Body of pancreas (tissue), 4 donors: Measurements from ENCODE around the gene RXRA. TPM values are rescaled to one million over a fixed set of nuclear protein-coding genes. Genes with fewer than 3 reads are reported as not detected.

Experiments used
- ATAC-seq: fragments of 150-250 bp; one replicate; pipeline ENCODE4 v1.9.1; 2016
- DNase-seq, 4 donors: peaks; one replicate each; pipeline ENCODE4 v3.0.0-alpha.2; 2019
- H3K27ac ChIP-seq, 4 donors: fragments of 200-600 bp; sonication (generic); 1 replicate in 3 of 4; 2 replicates in 1 of 4; pipeline versions ENCODE4 v1.5.1 to v1.6.1; 2016 to 2019; ENCODE audit warnings: mild to moderate bottlenecking in 1 of 4, mixed read lengths in 1 of 4, moderate library complexity in 1 of 4
- H3K27me3 ChIP-seq, 2 donors: fragments of 200-600 bp; sonication (generic); one replicate each; pipeline ENCODE4 v1.6.0; 2016; ENCODE audit warnings: mild to moderate bottlenecking in 1 of 2
- H3K36me3 ChIP-seq, 2 donors: fragments of 200-600 bp; sonication (generic); replicated peaks in 1 of 2; 2 replicates each; pipeline ENCODE4 v1.5.1; 2016; ENCODE audit warnings: low read depth in 2 of 2; ENCODE audit not compliant: insufficient read depth in 1 of 2
- H3K4me1 ChIP-seq: fragments of 200-600 bp; sonication (generic); one replicate; pipeline ENCODE4 v1.6.0; 2016
- H3K4me3 ChIP-seq, 2 donors: fragments of 200-600 bp; sonication (generic); 1 replicate in 1 of 2; 2 replicates in 1 of 2; pipeline ENCODE4 v1.5.1; 2016 to 2019
- H3K9me3 ChIP-seq, 3 donors: fragments of 200-600 bp; sonication (generic); 1 replicate in 2 of 3; 2 replicates in 1 of 3; pipeline ENCODE4 v1.5.1; 2016
- POLR2A ChIP-seq, 3 donors: fragments of 450-650 bp; IDR thresholded peaks; one replicate each; pipeline ENCODE4 v1.6.1; 2016; ENCODE audit warnings: antibody characterized with exemption in 3 of 3, mild to moderate bottlenecking in 2 of 3
- WGBS, 2 donors: methylation state at CpG; one replicate each; pipeline ENCODE4 v1.1.5; 2017; 5-methylcytosine and 5-hydroxymethylcytosine counted together
- intact Hi-C: fragments of 100-400 bp; cut with DNase I; formaldehyde crosslinking; loops from one replicate; pipeline ENCODE4 v1.15.1; 2023
- total RNA-seq, 2 donors: library from RNA; depleted of rRNA; stranded (reverse); fragments of >200 nt; gene quantifications; one replicate each; pipeline ENCODE4 v1.1.0, GENCODE V29; 2016
- TF ChIP-seq, protein P1 (sequence below), 7 experiments: fragments of 450-650 bp in 4 of 7; fragments of 200-600 bp in 3 of 7; sonication (generic) in 3 of 7; IDR thresholded peaks; one replicate each; pipeline ENCODE4 v1.5.1; 2016 to 2019; ENCODE audit warnings: antibody characterized with exemption in 7 of 7

RXRA gene
- total RNA-seq, 2 donors from 2014 or later = 31.4 to 41.9 TPM

- DNase-seq (no peak), ATAC-seq (no peak)
These were observed 78.4 kb downstream of the RXRA start for GRCh38 chr9:134404376-134405358.

GRCh38 chr9:134405527-134405926 is 79.3 kb downstream of the RXRA start:
- H3K27ac ChIP-seq = peak overlapping the region in 2 of 4 donors; percentile 70 to 82
- TF ChIP-seq, protein P1, sequence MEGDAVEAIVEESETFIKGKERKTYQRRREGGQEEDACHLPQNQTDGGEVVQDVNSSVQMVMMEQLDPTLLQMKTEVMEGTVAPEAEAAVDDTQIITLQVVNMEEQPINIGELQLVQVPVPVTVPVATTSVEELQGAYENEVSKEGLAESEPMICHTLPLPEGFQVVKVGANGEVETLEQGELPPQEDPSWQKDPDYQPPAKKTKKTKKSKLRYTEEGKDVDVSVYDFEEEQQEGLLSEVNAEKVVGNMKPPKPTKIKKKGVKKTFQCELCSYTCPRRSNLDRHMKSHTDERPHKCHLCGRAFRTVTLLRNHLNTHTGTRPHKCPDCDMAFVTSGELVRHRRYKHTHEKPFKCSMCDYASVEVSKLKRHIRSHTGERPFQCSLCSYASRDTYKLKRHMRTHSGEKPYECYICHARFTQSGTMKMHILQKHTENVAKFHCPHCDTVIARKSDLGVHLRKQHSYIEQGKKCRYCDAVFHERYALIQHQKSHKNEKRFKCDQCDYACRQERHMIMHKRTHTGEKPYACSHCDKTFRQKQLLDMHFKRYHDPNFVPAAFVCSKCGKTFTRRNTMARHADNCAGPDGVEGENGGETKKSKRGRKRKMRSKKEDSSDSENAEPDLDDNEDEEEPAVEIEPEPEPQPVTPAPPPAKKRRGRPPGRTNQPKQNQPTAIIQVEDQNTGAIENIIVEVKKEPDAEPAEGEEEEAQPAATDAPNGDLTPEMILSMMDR (IDR thresholded peaks at IDR 0.05) = no peak
- no peak for TF ChIP-seq POLR2A (IDR thresholded peaks at IDR 0.05)
- no peak for ATAC-seq

More at GRCh38 chr9:134404376-134405358, 78.4 kb downstream of the RXRA start:
- TF ChIP-seq, protein P1 (IDR thresholded peaks at IDR 0.05) = no peak
- no peak for TF ChIP-seq POLR2A (IDR thresholded peaks at IDR 0.05)
- no peaks in the 10 kb centered on the region for H3K36me3 ChIP-seq
- peak overlapping the region in 2 of 4 donors; percentile 48 to 82 for H3K27ac ChIP-seq
- no peak overlapping the region for H3K4me3 ChIP-seq
- no peaks in the 10 kb centered on the region for H3K9me3 ChIP-seq
- peaks cover 58% of the 10 kb centered on the region for H3K4me1 ChIP-seq
- no peaks in the 10 kb centered on the region for H3K27me3 ChIP-seq
- 77 to 85% methylated on average over 11 to 34 of the region's 34 CpGs for WGBS, 2 donors
- intact Hi-C loops = no loop called here

GRCh38 chr9:134406366-134407120 is 80.3 kb downstream of the RXRA start:
- H3K9me3 ChIP-seq = no peaks in the 10 kb centered on the region
- intact Hi-C loops = no loop called here
- TF ChIP-seq POLR2A (IDR thresholded peaks at IDR 0.05) = no peak
- TF ChIP-seq, protein P1 (IDR thresholded peaks at IDR 0.05) = no peak
- H3K4me1 ChIP-seq = peaks cover 59% of the 10 kb centered on the region
- no peak overlapping the region for H3K4me3 ChIP-seq
- no peaks in the 10 kb centered on the region for H3K27me3 ChIP-seq
- WGBS, 2 donors = 56 to 59% methylated on average over 18 to 21 of the region's 23 CpGs
- no peaks in the 10 kb centered on the region for H3K36me3 ChIP-seq
- DNase-seq (no peak), ATAC-seq (no peak)
- H3K27ac ChIP-seq = peak overlapping the region in 3 of 4 donors; percentile 70 to 82 (median 74)

More at GRCh38 chr9:134405527-134405926, 79.3 kb downstream of the RXRA start:
- Histone ChIP-seq H3K27me3 (no peaks in the 10 kb centered on the region), H3K4me1 (peaks cover 58% of the 10 kb centered on the region), H3K9me3 (no peaks in the 10 kb centered on the region), H3K4me3 (no peak overlapping the region), H3K36me3 (no peaks in the 10 kb centered on the region)
- DNase-seq = no peak
- 70 to 88% methylated on average over 6 to 9 of the region's 9 CpGs for WGBS, 2 donors
- intact Hi-C loops = no loop called here

DNA sequence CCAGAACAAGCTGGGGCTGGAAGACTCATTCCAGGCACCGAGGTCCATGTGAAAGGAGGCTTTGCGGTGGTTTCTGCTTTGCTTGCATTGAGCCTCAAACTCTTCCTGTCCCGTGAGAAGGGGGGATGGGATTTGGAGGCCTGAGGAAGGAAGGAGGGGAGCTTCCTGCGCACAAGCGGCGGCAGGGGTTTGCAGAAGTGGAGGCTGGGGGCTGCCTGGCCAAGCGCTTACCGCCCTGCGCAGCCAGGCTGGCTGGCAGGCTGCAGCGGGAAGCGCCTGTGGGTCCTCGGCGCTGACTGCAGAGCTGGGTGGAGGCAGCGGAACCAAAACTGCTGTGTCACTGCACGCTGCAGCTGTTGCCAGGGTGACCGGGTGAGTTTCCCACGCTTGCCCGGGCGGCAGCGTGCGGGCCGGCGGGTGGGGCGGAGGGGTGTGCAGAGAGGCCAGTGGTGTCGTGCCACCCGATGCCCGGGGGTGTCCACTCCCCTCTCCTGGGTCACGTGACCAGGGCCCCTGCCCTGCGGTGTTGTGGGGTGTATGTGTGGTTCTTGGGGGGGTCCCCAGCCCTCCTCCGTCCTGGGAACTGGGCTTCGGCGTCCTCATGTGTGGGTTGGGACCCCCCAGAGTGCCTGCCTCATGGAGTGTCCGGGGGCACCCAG is 81.0 kb downstream of the RXRA start:
- Histone ChIP-seq H3K27ac (peak overlapping the region in 3 of 4 donors; percentile 70 to 82 (median 74)), H3K4me3 (no peak overlapping the region), H3K27me3 (no peaks in the 10 kb centered on the region), H3K4me1 (peaks cover 66% of the 10 kb centered on the region), H3K9me3 (no peaks in the 10 kb centered on the region), H3K36me3 (no peaks in the 10 kb centered on the region)
- DNase-seq (peak; percentile 90 to 92 (median 92)), ATAC-seq (peak; percentile 93)
- WGBS, 2 donors = 4% methylated on average over 17 to 33 of the region's 33 CpGs
- intact Hi-C loops = no loop called here
- TF ChIP-seq, protein P1 (IDR thresholded peaks at IDR 0.05) = no peak
- peak in 2 of 3 donors; percentile 41 to 48 for TF ChIP-seq POLR2A (IDR thresholded peaks at IDR 0.05)
